Kidney glomerular epithelial cell (primary cell): ENCODE data around the gene ADCYAP1R1.

Experiments used
- DNase-seq: peaks from one replicate; lab custom pipeline; 2025; lab: John Stamatoyannopoulos, UW

The ADCYAP1R1 gene

GRCh38 chr7:31051598-31052486 lies at the start of gene ADCYAP1R1:
ADCYAP1R1 (plus strand) TSS chr7:31052308; CDS start chr7:31063265, 10,957 bp downstream.
- no peak for DNase-seq

GRCh38 chr7:31003097-31003496 lies 49.0 kb upstream of the ADCYAP1R1 start:
- DNase-seq = no peak

GRCh38 chr7:31003721-31004120 lies 48.4 kb upstream of the ADCYAP1R1 start:
- DNase-seq = no peak

GRCh38 chr7:31004393-31004792 lies 47.7 kb upstream of the ADCYAP1R1 start:
- no peak for DNase-seq

- DNase-seq = no peak
Observed at GRCh38 chr7:31006857-31007256, 45.3 kb upstream of the ADCYAP1R1 start.

- no peak for DNase-seq
Observed at GRCh38 chr7:31007634-31008033, 44.5 kb upstream of the ADCYAP1R1 start.

- DNase-seq = no peak
Observed at GRCh38 chr7:31014826-31015225, 37.3 kb upstream of the ADCYAP1R1 start.

GRCh38 chr7:31017032-31017675 lies 35.0 kb upstream of the ADCYAP1R1 start:
- no peak for DNase-seq

- no peak for DNase-seq
Observed at GRCh38 chr7:31017721-31018120, 34.4 kb upstream of the ADCYAP1R1 start.

- DNase-seq = no peak
Observed at GRCh38 chr7:31019509-31019908, 32.6 kb upstream of the ADCYAP1R1 start.

- no peak for DNase-seq
Observed at GRCh38 chr7:31020161-31020560, 31.9 kb upstream of the ADCYAP1R1 start.

- no peak for DNase-seq
Observed at GRCh38 chr7:31020652-31021051, 31.5 kb upstream of the ADCYAP1R1 start.

- DNase-seq = no peak
Observed at GRCh38 chr7:31022117-31022516, 30.0 kb upstream of the ADCYAP1R1 start.

- DNase-seq = no peak
Observed at GRCh38 chr7:31022726-31023125, 29.4 kb upstream of the ADCYAP1R1 start.

GRCh38 chr7:31023877-31024276 lies 28.2 kb upstream of the ADCYAP1R1 start:
- no peak for DNase-seq

GRCh38 chr7:31027161-31027965 lies 24.7 kb upstream of the ADCYAP1R1 start:
- DNase-seq = no peak

GRCh38 chr7:31028006-31028405 lies 24.1 kb upstream of the ADCYAP1R1 start:
- no peak for DNase-seq

GRCh38 chr7:31028417-31028992 lies 23.6 kb upstream of the ADCYAP1R1 start:
- no peak for DNase-seq

- DNase-seq = no peak
Observed at GRCh38 chr7:31029251-31030042, 22.7 kb upstream of the ADCYAP1R1 start.

GRCh38 chr7:31033674-31034300 lies 18.3 kb upstream of the ADCYAP1R1 start:
- DNase-seq = no peak

GRCh38 chr7:31036924-31037323 lies 15.2 kb upstream of the ADCYAP1R1 start:
- no peak for DNase-seq
